NCI-H1436 treated with DMSO at 0.1 percent for 48 hours (cell line): ENCODE measurements around the gene TRIM32.

Source experiments
- DNase-seq: peaks from one replicate; lab custom pipeline; 2025; lab: John Stamatoyannopoulos, UW

TRIM32 gene

DNA sequence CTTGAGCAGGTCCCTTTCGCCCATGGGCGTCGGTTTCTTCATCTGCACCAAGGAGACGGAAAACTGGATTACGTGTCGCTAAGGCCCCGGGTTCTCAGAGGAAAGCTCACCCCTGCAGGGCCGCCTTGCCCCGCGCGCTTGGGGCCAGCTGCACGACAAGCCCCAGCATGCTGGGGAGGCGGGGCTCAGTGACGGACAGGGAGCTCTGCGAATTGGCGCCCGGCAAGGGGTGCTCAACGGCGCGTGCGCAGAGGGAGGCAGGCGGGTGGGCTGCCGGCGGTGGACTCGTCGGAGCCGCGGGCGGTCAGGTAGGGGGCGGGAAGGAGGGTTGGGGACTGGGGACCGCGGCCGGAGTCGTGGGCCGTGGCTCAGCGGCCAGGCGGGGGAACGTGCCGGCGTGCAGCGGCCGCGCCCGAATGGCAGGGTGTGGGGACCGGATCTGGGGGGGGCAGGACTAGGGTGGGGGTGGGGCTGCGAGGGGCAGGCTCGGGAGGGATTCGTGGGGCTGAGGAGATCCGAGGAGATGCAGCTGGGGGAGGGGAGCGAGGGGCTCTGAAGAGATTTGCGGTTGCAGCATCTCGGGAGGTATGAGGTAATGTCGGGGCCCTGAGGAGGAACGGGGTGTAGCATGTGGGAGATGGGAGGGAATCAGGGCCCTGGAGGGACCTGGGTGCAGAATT lies at the start of gene TRIM32:
Gene TRIM32, plus strand, starts transcription at position 232 of the 680 bp plus-strand sequence. CDS start 10,438 bp downstream, outside the sequence.
- peak; percentile 62 for DNase-seq

GRCh38 chr9:116639251-116639741 lies 47.8 kb upstream of the TRIM32 start:
- DNase-seq = no peak

DNA sequence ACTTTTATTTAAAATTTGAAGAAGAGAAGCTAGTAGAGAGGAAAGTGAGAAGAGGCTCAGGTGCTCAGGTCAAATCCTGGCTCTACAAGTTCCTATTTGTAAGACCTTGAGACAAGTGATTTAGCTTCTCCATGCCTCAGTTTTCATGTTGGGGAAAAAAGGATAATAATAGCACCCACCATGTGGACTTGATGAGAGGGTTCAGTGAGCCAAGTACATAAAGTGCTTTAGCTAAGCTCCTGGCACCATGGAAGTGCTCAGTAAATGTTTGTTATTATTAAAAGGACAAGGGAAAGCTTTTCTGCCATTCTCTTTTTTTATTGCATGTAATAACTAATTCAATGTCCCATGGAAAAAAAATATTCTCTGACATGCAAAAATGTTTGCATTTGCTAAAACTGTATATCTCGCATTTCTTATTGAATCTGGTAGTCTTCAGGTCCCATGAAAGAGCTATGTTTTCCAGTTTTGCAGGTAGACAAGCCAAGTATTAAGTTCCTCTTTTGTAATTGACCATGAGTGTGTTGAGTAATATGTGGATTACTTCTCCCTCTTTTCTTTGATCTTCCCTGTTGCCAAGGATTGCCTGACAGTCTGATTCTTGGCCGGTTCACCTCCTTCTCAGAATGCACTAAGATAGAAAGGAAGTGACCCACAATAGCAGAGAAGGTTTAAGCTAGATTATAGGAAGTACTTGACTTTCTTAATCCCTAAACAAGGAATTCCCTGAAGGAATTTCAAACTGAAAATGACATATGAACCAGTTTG lies 45.6 kb upstream of the TRIM32 start:
- no peak for DNase-seq

DNA sequence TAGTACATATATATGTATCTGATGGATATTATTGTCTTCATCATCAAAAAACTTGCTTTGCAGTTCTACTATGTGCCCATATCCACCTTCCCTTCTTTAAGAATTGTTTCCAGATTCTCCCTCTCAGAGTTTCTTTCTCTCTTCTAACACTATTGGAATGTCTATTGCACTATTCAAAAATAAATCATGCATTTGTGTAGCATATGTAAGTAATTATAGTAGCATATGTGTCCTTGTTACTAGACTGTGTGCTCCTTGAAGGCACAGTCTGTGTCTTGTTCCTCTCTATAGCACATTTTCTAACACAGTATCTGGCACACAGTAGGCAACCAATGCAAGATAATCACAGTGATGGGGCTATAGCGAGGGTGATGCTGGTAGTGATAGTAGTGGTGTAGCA lies 43.4 kb upstream of the TRIM32 start:
- no peak for DNase-seq

DNA sequence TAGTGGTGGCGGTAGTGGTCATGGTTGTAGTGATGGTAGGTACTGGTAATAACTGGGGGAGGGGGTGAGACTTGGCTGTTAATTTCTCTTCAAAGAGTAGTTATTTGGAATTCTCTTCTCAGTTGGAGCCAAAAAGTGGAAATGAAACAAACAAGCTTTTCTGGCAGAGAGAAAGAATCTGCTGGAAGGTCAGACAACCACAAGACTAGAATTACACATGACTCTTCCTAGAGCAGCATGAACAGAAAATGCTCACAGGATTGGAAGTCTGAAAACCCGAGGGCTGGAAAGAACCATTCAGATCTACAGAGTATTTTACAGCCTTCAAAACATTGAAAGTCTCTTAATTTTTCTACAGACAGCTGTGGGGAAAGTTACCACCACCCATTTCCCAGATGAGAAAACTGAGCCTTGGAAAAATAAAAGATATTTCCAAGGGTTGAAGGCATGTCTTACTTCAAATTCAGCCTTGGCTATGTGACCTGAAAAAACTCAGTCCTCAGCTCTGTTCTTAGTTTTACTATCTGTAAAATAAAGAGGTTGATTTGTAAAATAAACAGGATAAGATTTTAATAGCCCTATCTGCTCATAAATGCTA lies 42.9 kb upstream of the TRIM32 start:
- no peak for DNase-seq

DNA sequence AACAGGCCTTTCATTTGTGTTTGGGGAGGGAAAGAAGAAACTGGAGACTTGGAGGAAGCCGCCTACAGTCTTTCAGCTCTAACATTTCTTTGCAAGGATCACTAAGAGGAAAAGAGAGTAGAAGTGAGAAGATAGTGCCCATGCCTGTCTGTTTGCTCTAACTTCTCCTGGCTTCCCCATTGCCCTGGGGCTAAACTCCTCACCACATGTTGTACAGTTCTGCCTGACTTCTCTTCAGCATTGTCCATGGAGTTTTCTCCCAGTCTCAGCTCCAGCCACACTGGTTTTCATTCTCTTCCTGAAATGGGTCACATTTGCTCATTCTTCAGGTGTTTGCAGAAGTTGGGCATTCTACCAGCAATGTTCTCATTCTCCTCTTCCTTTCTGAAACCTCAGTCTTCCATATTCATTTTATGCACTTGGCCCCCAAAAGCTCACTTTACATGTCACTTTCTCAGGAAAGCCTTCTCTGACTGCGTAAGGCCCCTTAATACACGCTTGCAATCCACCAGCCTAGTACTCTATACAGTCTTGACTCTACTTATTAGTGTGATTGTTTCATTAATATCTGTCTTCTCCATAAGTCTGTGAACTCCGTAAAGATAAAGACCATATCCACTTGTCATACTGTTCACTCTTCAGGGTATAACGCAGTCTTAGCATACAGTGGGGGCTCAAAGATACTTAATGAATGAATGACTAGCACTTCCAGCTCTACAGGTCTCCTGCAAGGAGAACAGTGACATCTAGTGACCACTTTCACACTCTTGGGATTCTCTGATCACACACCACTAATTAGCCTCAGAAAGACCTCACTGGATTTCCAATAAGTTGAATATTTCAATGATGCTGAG lies 40.2 kb upstream of the TRIM32 start:
- DNase-seq = no peak

DNA sequence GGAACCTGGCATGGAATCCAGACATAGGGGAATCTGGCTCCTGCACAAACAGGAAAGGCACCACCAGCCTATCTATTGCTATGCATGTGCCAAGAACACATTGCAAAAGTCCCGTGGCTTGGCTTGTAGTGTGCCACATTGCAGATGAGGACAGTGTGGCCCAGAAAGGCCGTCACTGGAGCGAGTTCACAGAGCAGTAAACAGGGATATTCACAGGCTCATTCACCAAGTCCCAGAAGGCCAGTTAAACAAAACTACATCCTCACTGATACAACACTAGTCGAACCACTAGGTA lies 39.6 kb upstream of the TRIM32 start:
- no peak for DNase-seq

DNA sequence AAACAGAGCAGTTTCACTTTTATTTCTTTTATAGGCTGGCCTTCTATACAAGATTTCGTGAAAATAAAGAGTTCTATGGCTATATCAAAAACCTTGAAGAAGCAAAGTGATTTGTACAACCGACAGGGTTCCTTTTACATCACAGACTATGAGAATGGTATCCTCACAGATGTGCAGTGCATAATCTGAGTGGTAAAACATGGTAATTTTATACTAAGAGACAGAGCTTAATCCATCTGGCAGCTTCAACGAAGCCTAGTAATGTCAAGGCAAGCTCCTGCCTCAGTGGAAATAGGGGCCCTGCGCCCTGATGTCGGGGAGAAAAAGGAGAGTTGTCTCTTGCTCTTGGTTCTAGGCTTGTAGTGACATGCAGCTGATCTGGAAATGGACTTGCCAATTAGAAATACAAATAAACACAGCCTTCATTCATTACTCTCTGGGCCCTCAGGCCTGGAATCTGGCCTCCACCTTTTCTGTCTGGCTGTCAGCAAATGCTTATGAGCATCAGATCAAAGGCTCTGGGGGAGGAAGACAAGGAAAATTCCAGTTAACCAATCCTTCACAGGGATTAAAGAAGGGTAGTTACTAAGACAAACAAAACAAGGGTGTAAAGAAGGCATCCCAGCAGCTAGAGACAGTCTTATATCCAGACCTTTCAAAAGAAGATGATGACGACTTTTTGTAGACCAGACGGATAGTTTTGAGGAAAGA lies 33.6 kb upstream of the TRIM32 start:
- DNase-seq = no peak

- no peak for DNase-seq
Measured at GRCh38 chr9:116654059-116654355, 33.1 kb upstream of the TRIM32 start.

DNA sequence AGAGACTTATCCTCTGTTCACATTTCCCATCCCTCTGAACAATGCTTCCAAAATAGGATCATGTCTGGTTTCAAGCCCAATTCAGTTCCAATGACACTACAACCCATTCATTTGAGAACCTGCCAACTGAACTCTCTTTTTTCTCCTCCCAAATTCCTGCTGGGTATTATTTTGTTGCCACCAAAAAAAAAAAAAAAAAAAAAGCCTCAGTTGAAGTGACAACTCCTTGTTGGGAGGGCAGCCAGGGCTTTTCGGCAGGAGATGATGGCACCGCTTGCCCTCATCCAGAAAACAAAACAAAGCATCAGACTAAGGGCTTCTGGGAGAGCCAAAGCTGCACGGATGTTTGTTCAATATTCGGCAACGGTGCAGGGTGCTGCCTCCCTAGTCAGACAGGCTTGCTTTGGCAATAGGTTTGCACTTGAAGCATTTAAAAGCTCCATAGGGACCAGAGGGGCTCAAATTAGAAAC lies 30.6 kb upstream of the TRIM32 start:
- no peak for DNase-seq

DNA sequence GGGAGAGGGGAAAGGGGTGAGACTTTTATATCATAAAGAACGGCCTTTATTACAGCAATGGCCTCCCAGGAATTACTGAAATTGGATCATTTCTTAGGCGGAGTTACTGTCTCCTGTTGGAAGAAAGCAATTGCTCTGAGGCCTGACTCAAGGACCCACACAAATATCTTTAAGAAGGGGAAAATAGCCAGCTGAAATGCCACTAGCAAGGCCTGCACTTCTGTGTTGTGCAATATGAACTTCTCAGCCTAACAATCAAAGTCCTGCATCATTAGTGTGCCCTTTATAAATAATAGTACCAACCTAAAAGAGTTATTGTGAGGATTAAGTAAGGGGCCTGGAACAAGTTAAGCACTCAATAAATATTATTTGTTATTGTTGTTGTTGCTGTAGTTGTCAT lies 30.1 kb upstream of the TRIM32 start:
- DNase-seq = no peak

- no peak for DNase-seq
Measured at GRCh38 chr9:116658265-116658664, 28.8 kb upstream of the TRIM32 start.

DNA sequence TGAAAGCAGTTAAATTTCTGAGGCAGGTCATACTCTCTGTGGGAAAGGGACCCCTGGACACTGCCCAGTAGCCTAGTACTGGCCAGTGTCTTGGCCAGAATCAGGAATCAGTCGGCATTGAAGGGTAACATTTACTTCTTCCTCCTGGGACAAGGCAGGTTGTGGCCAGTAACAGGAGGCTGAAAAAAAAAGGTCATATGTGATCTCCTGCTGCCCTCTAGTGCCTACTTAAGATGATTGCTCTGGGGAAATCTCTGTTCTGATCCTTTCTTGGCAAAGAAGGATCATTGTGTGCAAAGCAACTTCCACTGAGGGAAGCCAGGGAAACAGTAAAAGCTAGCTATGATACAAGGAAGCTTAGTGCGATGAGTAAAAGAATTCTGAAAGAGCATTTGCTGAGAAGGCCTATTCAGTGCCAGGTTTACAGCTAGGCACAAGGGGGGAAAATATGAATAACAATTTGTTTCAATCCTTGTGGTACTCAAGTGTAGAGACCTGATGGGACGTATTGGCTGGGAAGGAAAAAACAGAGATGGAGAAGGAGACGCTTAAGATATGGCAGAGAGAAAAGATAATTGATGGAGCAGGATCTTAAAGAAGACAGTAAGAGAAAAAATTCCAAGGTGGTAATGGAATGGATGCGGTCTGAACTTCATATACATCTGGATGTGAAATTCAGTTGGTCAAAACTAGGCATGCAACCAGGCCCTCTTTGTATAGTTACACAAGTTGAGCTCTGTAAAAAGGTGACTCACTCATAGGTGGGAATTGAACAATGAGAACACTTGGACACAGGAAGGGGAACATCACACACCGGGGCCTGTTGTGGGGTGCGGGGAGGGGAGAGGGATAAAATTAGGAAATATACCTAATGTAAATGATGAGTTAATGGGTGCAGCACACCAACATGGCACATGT lies 25.8 kb upstream of the TRIM32 start:
- peak; percentile 24 for DNase-seq

DNA sequence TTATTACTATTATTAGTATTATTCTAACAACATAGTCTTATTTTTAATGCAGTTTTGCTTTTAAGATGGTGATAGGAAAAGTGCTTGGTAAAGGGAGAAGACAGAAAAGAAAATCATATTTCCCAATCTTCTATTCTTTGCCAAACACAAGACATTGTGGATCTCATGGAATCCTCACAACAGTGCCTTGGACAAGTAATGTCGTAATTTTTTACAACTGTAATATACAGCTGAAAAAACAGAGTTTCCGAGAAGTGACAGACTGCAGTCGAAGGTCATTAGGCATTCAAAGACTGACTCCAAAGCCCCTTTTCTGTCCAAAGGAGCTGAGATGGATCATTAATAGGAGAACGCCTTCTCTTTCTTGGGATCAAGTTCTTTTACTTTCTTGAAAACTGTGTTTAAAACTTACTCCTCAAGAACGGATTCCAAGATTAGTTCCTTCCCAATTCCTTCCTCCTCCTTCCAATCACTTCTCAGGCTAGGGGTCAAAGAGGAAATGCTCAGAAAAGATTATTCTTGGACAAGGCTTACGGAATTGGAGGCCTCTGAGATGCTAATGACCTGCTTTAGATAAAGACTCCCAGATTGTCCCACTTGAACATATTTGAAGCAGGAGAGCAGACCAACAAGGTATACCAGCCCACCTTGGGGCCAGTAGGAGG lies 24.3 kb upstream of the TRIM32 start:
- DNase-seq = no peak

DNA sequence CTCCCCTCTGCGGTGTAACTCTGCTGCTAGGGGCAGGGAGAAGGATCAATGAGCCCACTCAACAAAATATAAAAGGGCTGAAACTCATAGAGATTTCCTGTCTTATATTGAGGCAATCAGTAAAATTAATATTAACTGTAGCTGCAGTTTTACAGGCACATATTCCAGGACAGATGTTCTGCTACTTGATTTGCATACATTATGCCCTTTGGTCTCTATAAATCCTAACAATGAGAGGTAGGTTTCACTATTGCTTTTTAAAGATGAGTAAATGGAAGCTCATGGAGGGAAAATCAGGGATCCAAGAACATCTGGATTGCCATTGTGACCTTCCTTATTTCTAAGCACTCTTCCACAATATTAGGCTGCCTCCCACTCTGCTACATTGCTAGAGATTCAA lies 23.5 kb upstream of the TRIM32 start:
- DNase-seq = no peak

- DNase-seq = no peak
Measured at GRCh38 chr9:116668970-116669695, 18.0 kb upstream of the TRIM32 start.

DNA sequence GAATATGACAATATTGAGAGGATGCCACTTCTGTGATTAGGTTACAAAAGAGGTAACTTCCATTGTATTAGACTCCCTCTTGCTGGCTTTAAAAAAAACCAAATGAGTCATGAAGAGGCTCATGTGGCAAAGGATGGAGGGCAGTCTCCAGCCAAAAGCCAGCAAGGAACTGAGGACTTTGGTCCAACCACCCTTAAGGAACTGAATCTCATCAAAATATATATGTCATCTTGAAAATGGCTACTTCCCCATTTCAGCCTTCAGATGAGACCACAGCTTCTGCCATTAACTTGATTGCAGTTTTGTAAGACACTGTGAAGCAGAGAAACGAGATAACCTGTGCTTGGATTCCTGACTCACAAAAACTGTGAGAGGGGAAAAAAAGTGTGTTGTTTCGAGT lies 15.5 kb upstream of the TRIM32 start:
- no peak for DNase-seq

DNA sequence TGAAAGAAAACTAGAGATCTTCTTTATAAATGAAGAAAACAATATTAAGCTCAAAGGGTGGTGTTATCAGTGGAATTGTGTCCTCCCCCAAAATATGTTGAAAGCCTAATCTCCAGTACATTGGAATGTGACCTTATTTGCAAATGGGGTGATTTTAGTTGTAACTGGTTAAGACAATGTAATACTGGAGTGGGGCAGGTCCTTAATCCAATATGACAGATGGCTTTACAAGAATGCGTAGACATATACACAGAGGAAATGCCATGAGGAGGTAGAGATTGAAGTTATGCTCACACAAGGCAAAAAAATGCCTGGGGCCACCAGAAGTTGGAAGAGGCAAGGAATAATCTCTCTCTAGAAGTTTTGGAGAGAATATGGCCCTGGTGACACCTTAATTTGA lies 13.7 kb upstream of the TRIM32 start:
- no peak for DNase-seq

- DNase-seq = no peak
Measured at GRCh38 chr9:116674210-116674980, 12.7 kb upstream of the TRIM32 start.
